GM18870 (cell line): ENCODE measurements around the gene FXR2.
"Not testable (repeated sequence)": the region's sequence is repeated elsewhere in the genome, so short reads cannot be mapped to it uniquely, and the experiment has no call there.

Source experiments
- ATAC-seq: cut with Tn5 transposase; IDR thresholded peaks from one replicate; pipeline ENCODE4 v1.9.1; 2021; ENCODE audit warnings: moderate library complexity; ENCODE audit not compliant: unreplicated experiment

The FXR2 gene

GRCh38 chr17:7629939-7630571, 15.4 kb upstream of the FXR2 start, which contains the start of gene SHBG:
TSS of gene SHBG (plus strand) at chr17:7630135. CDS start at chr17:7630173, 38 bp downstream.
- no peak for ATAC-seq

GRCh38 chr17:7627250-7628121, 12.8 kb upstream of the FXR2 start, which contains the start of gene SAT2:
TSS of gene SAT2 (minus strand) at chr17:7627821. CDS start at chr17:7627635, 186 bp downstream.
- peak; percentile 64 for ATAC-seq

GRCh38 chr17:7626956-7627249, 12.2 kb upstream of the FXR2 start:
- no peak for ATAC-seq

GRCh38 chr17:7626307-7626706, 11.6 kb upstream of the FXR2 start:
- ATAC-seq = no peak

GRCh38 chr17:7625749-7626148, 11.1 kb upstream of the FXR2 start:
- not testable (repeated sequence) for ATAC-seq

GRCh38 chr17:7623661-7624060, 9.0 kb upstream of the FXR2 start:
- no peak for ATAC-seq

GRCh38 chr17:7620835-7621234, 6.1 kb upstream of the FXR2 start:
- ATAC-seq = no peak

GRCh38 chr17:7618608-7619007, 3.9 kb upstream of the FXR2 start:
- no peak for ATAC-seq

GRCh38 chr17:7615265-7615747, 609 bp upstream of the FXR2 start:
- no peak for ATAC-seq

GRCh38 chr17:7613769-7614424, 800 bp downstream of the FXR2 start:
- ATAC-seq = no peak

GRCh38 chr17:7612294-7612640, 2.4 kb downstream of the FXR2 start:
- ATAC-seq = no peak

GRCh38 chr17:7611635-7612293, 2.9 kb downstream of the FXR2 start:
- ATAC-seq = no peak

- ATAC-seq = no peak
Observed at GRCh38 chr17:7610641-7611040, 4.1 kb downstream of the FXR2 start.

GRCh38 chr17:7606280-7606679, 8.4 kb downstream of the FXR2 start:
- ATAC-seq = no peak

GRCh38 chr17:7597561-7597960, 17.1 kb downstream of the FXR2 start:
- ATAC-seq = not testable (repeated sequence)

GRCh38 chr17:7593296-7593695, 21.4 kb downstream of the FXR2 start:
- no peak for ATAC-seq

- no peak for ATAC-seq
Observed at GRCh38 chr17:7592422-7593021, 22.2 kb downstream of the FXR2 start.

GRCh38 chr17:7591596-7591995, 23.1 kb downstream of the FXR2 start:
- ATAC-seq = no peak

GRCh38 chr17:7590743-7591142, 24.0 kb downstream of the FXR2 start:
- ATAC-seq = no peak

GRCh38 chr17:7589891-7590691, 24.6 kb downstream of the FXR2 start, which contains the start of gene SOX15:
TSS of gene SOX15 (minus strand) at chr17:7590094. CDS start at chr17:7589676, 418 bp downstream.
- ATAC-seq = no peak
